GM18499 (cell line): ENCODE results near the gene ZC3H18.
"Not testable (repeated sequence)": the region's sequence is repeated elsewhere in the genome, so short reads cannot be mapped to it uniquely, and the experiment has no call there.

Experiments
- ATAC-seq: cut with Tn5 transposase; IDR thresholded peaks from one replicate; pipeline ENCODE4 v1.9.1; 2021; ENCODE audit warnings: moderate number of reproducible peaks; ENCODE audit not compliant: insufficient read depth, unreplicated experiment

The ZC3H18 gene

GRCh38 chr16:88665148-88665547 is 94.9 kb downstream of the ZC3H18 start:
- no peak for ATAC-seq

- ATAC-seq, result no peak
Measured at GRCh38 chr16:88665570-88665969, 95.4 kb downstream of the ZC3H18 start.

- ATAC-seq, result no peak
Measured at GRCh38 chr16:88667461-88667860, 97.3 kb downstream of the ZC3H18 start.

- not testable (repeated sequence) for ATAC-seq
Measured at GRCh38 chr16:88669493-88669892, 99.3 kb downstream of the ZC3H18 start.

- no peak for ATAC-seq
Measured at GRCh38 chr16:88669980-88670379, 99.8 kb downstream of the ZC3H18 start.

- no peak for ATAC-seq
Measured at GRCh38 chr16:88671806-88672205, 101.6 kb downstream of the ZC3H18 start.

- no peak for ATAC-seq
Measured at GRCh38 chr16:88672776-88673175, 102.6 kb downstream of the ZC3H18 start.

GRCh38 chr16:88673716-88674379 is 103.6 kb downstream of the ZC3H18 start:
- no peak for ATAC-seq

GRCh38 chr16:88676502-88677242 is 106.5 kb downstream of the ZC3H18 start:
- no peak for ATAC-seq

- no peak for ATAC-seq
Measured at GRCh38 chr16:88677721-88678120, 107.5 kb downstream of the ZC3H18 start.

- no peak for ATAC-seq
Measured at GRCh38 chr16:88678224-88678979, 108.2 kb downstream of the ZC3H18 start.

GRCh38 chr16:88680554-88681083 is 110.4 kb downstream of the ZC3H18 start:
- no peak for ATAC-seq

GRCh38 chr16:88681084-88681680 is 111.0 kb downstream of the ZC3H18 start:
- ATAC-seq, result no peak
